Parathyroid adenoma (tissue), 2 donors: ENCODE measurements around the gene ABHD10.

ENCODE experiments used
- H2AFZ ChIP-seq: fragments of 300-600 bp; sonication (generic); one replicate; pipeline ENCODE4 v1.7.0; 2017; ENCODE audit warnings: antibody characterized with exemption, mild to moderate bottlenecking
- H3K27ac ChIP-seq: fragments of 300-600 bp; sonication (generic); one replicate; pipeline ENCODE4 v1.7.0; 2017
- H3K27me3 ChIP-seq: fragments of 300-600 bp; sonication (generic); one replicate; pipeline ENCODE4 v1.7.0; 2017; ENCODE audit warnings: low read length; ENCODE audit not compliant: control insufficient read depth, insufficient read depth
- H3K36me3 ChIP-seq: fragments of 300-600 bp; sonication (generic); one replicate; pipeline ENCODE4 v1.7.0; 2017; ENCODE audit warnings: low read length; ENCODE audit not compliant: control insufficient read depth, insufficient read depth
- H3K4me1 ChIP-seq: fragments of 300-600 bp; sonication (generic); one replicate; pipeline ENCODE4 v1.7.0; 2017; ENCODE audit warnings: control low read depth
- H3K4me2 ChIP-seq: fragments of 300-600 bp; sonication (generic); one replicate; pipeline ENCODE4 v1.7.0; 2017; ENCODE audit warnings: low read length
- H3K4me3 ChIP-seq: fragments of 300-600 bp; sonication (generic); one replicate; pipeline ENCODE4 v1.7.0; 2017; ENCODE audit warnings: low read depth, low read length
- H3K79me2 ChIP-seq: fragments of 300-600 bp; sonication (generic); one replicate; pipeline ENCODE4 v1.7.0; 2017; ENCODE audit warnings: control low read depth
- H3K9ac ChIP-seq: fragments of 300-600 bp; sonication (generic); one replicate; pipeline ENCODE4 v1.7.0; 2017; ENCODE audit warnings: mild to moderate bottlenecking
- H3K9me3 ChIP-seq: fragments of 300-600 bp; sonication (generic); one replicate; pipeline ENCODE4 v1.7.0; 2017; ENCODE audit warnings: low read length; ENCODE audit not compliant: control insufficient read depth
- CTCF ChIP-seq: fragments of 300-600 bp; sonication (generic); IDR thresholded peaks from one replicate; pipeline ENCODE4 v1.7.0; 2017; ENCODE audit warnings: antibody characterized with exemption, mild to moderate bottlenecking
- donor health status: primary hyperparathyroidism.

The ABHD10 gene

DNA sequence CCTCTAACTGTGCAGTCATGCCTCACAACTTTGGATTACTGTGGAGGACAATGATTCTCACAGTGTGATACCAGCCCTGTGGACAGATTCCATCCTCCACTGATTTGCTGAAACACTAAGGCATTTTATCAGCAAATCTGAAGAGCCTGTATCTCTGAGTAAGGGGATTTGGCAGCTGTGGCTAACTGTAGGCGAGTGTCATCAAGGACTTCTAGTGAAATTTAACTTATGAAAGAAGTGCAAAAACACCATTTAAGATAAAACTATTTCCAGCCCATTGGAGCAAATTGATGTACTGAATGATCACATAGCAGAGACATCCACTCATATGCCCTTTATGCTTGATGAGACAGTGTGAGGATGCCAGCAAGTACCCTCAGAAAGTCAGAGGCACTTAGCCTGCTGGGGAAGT, 41.9 kb downstream of the ABHD10 start:
- Histone ChIP-seq H3K4me2 (no peak overlapping the region), H3K9me3 (no peaks in the 10 kb centered on the region), H3K4me1 (no peaks in the 10 kb centered on the region), H2AFZ (no peak overlapping the region), H3K79me2 (no peaks in the 10 kb centered on the region), H3K9ac (no peak overlapping the region), H3K27me3 (no peaks in the 10 kb centered on the region), H3K4me3 (no peak overlapping the region), H3K36me3 (no peaks in the 10 kb centered on the region), H3K27ac (no peak overlapping the region)
- no peak for TF ChIP-seq CTCF

DNA sequence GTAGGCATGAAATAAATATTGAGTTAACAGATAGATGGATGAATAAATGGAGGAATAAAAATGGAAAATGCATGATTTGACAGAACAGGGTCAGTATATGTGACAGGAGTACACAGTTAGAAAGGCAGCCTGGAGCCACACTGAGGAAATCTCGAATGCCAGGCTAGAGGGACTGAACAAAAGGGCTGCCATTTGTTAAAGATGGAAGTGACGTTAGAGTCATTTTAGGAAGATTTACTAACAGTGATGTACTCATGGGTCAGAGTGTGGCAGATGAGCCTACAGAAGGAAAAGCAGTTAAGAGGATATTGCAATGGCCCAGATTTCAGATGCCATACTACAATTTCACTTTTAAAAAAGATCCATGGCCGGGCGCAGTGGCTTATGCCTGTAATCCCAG, 48.3 kb downstream of the ABHD10 start:
- H3K4me2 ChIP-seq = no peak overlapping the region
- no peak for TF ChIP-seq CTCF

GRCh38 chr3:112027826-112028225, 49.0 kb downstream of the ABHD10 start:
- Histone ChIP-seq H3K9me3 (no peaks in the 10 kb centered on the region), H3K36me3 (no peaks in the 10 kb centered on the region), H3K27ac (no peak overlapping the region), H2AFZ (no peak overlapping the region), H3K4me1 (no peaks in the 10 kb centered on the region), H3K4me2 (no peak overlapping the region), H3K9ac (no peak overlapping the region), H3K79me2 (no peaks in the 10 kb centered on the region), H3K4me3 (no peak overlapping the region), H3K27me3 (no peaks in the 10 kb centered on the region)
- no peak for TF ChIP-seq CTCF

More for the DNA sequence above, 48.3 kb downstream of the ABHD10 start:
- Histone ChIP-seq H3K9me3 (no peaks in the 10 kb centered on the region), H3K4me3 (no peak overlapping the region), H3K79me2 (no peaks in the 10 kb centered on the region), H3K27ac (no peak overlapping the region), H3K27me3 (no peaks in the 10 kb centered on the region), H3K36me3 (no peaks in the 10 kb centered on the region), H3K4me1 (no peaks in the 10 kb centered on the region), H2AFZ (no peak overlapping the region), H3K9ac (no peak overlapping the region)

DNA sequence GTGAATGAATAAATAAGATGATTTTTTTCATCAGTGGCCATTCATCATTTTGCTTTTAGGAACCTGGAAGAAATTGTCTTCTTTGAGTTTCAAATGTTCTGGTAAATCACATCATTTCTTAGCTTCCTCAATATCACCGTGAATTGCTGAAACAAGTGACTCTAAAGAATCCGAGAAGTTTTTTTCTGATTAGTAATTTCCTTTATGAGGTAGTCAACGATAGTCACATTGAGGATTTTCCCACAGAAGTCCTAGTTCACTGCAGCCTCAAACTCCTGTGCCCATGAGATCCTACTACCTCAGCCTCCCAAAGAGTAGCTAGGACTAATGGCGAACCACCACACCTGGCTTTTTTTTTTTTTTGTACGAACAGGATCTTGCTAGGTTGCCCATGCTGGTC, 52.1 kb downstream of the ABHD10 start:
- Histone ChIP-seq H3K4me2 (no peak overlapping the region), H3K27me3 (no peaks in the 10 kb centered on the region), H3K9ac (no peak overlapping the region), H3K4me1 (no peaks in the 10 kb centered on the region), H3K4me3 (no peak overlapping the region), H3K9me3 (no peaks in the 10 kb centered on the region), H3K27ac (no peak overlapping the region), H3K79me2 (no peaks in the 10 kb centered on the region), H2AFZ (no peak overlapping the region), H3K36me3 (no peaks in the 10 kb centered on the region)
- no peak for TF ChIP-seq CTCF

DNA sequence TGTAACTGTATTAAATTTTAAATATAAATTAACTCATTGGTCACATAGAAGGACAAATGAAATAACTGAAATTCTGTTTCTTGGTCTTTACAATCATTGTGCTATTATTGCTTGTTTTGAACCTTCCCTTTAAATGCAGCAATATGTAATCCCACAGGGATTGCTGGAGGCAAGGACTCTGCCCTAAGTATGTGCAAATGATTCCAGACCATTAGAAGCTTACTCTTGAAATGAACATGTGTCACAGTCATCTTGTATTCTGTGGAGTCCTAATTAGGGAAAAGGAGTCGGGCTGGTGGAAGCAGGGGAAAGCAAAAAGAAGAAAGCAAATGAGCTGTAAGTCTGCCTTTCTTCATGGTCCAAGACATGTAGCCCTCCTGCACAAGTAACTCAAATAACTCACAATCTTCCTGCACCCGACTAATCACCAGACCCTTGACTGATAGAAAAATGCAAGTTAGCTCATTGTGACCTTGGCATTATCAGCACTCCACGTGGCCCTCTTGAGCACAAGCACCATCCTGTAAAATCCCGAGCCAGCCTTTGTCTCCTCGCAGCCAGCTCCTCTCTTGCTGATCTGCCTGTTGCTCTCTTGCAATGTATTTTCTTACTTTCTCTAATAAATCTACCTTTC, 53.4 kb downstream of the ABHD10 start:
- H3K9ac ChIP-seq = no peak overlapping the region
- no peak overlapping the region for H3K4me3 ChIP-seq
- no peak overlapping the region for H3K4me2 ChIP-seq
- no peaks in the 10 kb centered on the region for H3K4me1 ChIP-seq
- no peaks in the 10 kb centered on the region for H3K27me3 ChIP-seq
- no peak for TF ChIP-seq CTCF
- no peak overlapping the region for H3K27ac ChIP-seq
- no peak overlapping the region for H2AFZ ChIP-seq
- no peaks in the 10 kb centered on the region for H3K79me2 ChIP-seq
- no peaks in the 10 kb centered on the region for H3K9me3 ChIP-seq
- H3K36me3 ChIP-seq = no peaks in the 10 kb centered on the region
